Right renal cortex interstitium (tissue), 3 donors: Measurements from ENCODE around the gene TSC22D3. TPM values are rescaled to one million over a fixed set of nuclear protein-coding genes. Genes with fewer than 3 reads are reported as not detected.

Experiments
- DNase-seq, 3 donors: peaks; one replicate each; pipeline ENCODE4 v3.0.0-alpha.2; 2013; ENCODE audit warnings: low read depth in 3 of 3, low spot score in 2 of 3
- polyA plus RNA-seq, 3 donors: library from polyadenylated mRNA; unstranded; fragments of 120-200 nt; gene quantifications; one replicate each; pipeline ENCODE4 v1.2.1, GENCODE V29; 2013; ENCODE audit not compliant: insufficient read length in 3 of 3

TSC22D3 gene
- polyA plus RNA-seq, 3 donors, result 125 to 132 (median 129) TPM

DNA sequence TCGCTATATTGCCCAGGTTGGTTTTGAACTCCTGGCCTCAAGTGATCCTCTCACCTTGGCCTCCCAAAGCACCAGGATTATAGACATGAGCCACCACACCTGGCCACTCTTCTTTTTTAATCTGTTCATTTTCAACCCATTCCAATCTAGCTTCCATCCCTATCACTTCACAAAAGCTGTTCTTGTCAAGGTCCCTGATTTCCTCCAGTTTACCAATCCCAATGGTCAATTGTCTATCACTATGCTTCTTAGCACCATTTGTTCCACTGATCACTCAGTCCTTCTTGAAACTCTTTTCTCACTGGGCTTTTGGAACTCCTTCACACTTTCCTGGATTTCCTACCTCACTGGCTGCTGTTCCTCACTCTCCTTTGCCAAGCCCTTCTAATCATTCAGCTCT is 108.7 kb downstream of the TSC22D3 start:
- no peak for DNase-seq

Other genes starting within 250 kb of the TSC22D3 start
- gene PRPS1, start 147.3 kb downstream of the TSC22D3 start, polyA plus RNA-seq, result 10 to 100 TPM; 53.3 to 54.3 (median 54.2) TPM
- under 1 TPM in 2 of 3 donors, not detected in 1; 0.07 TPM for gene NCBP2L, start 1.9 kb upstream of the TSC22D3 start, polyA plus RNA-seq
- 10 to 100 TPM; 10.9 to 11.8 (median 11.4) TPM for gene MID2, start 50.1 kb upstream of the TSC22D3 start, polyA plus RNA-seq
- not detected for gene TEX13B, start 206.6 kb upstream of the TSC22D3 start, polyA plus RNA-seq